Glutamatergic neuron (in vitro differentiated cells): ENCODE measurements around the gene WBP2NL. TPM values are rescaled to one million over a fixed set of nuclear protein-coding genes. Genes with fewer than 3 reads are reported as not detected.

Experiments used
- DNase-seq: peaks from one replicate; pipeline ENCODE4 v3.0.0; 2022
- H3K27ac Mint-ChIP-seq: one replicate; pipeline ENCODE4 v1.8.0; 2020; ENCODE audit warnings: mild to moderate bottlenecking, mixed read lengths, inconsistent platforms; ENCODE audit not compliant: unreplicated experiment
- H3K27me3 Mint-ChIP-seq: one replicate; pipeline ENCODE4 v1.8.0; 2020; ENCODE audit warnings: mild to moderate bottlenecking, moderate library complexity, mixed read lengths, inconsistent platforms; ENCODE audit not compliant: unreplicated experiment
- H3K36me3 Mint-ChIP-seq: one replicate; pipeline ENCODE4 v1.8.0; 2020; ENCODE audit warnings: mild to moderate bottlenecking, mixed read lengths, inconsistent platforms; ENCODE audit not compliant: unreplicated experiment
- H3K4me1 Mint-ChIP-seq: one replicate; pipeline ENCODE4 v1.8.0; 2020; ENCODE audit warnings: mild to moderate bottlenecking, low read depth, mixed read lengths, inconsistent platforms; ENCODE audit not compliant: unreplicated experiment
- H3K4me3 Mint-ChIP-seq: one replicate; pipeline ENCODE4 v1.8.0; 2020; ENCODE audit warnings: mild to moderate bottlenecking, mixed read lengths, inconsistent platforms; ENCODE audit not compliant: unreplicated experiment
- H3K9me3 Mint-ChIP-seq: one replicate; pipeline ENCODE4 v1.8.0; 2020; ENCODE audit warnings: mild to moderate bottlenecking, moderate library complexity, mixed read lengths, inconsistent platforms; ENCODE audit not compliant: unreplicated experiment
- CTCF ChIP-seq: fragments of 200-600 bp; sonication (generic); IDR thresholded peaks from one replicate; pipeline ENCODE4 v1.5.0; 2021; ENCODE audit not compliant: partially characterized antibody, unreplicated experiment
- total RNA-seq: library from RNA; stranded (reverse); fragmentation: NEBNext Ultra II Directional; extraction: Animal tissue kit (Norgen Biotek cat#: 25700); gene quantifications from one replicate; pipeline ENCODE4 v1.2.1, GENCODE V29; 2021; ENCODE audit not compliant: unreplicated experiment

WBP2NL gene
- total RNA-seq, 1 donor from 2014 or later = not detected

GRCh38 chr22:42061041-42061440, 62.5 kb downstream of the WBP2NL start:
- Mint-ChIP-seq H3K9me3 (peaks cover 4% of the 10 kb centered on the region), H3K4me1 (no peaks in the 10 kb centered on the region), H3K36me3 (peaks cover 33% of the 10 kb centered on the region), H3K4me3 (no peak overlapping the region), H3K27ac (no peak overlapping the region), H3K27me3 (no peaks in the 10 kb centered on the region)
- no peak for DNase-seq
- TF ChIP-seq CTCF = no peak

- Mint-ChIP-seq H3K36me3 (peaks cover 21% of the 10 kb centered on the region), H3K4me1 (no peaks in the 10 kb centered on the region), H3K4me3 (no peak overlapping the region), H3K9me3 (peaks cover 3% of the 10 kb centered on the region), H3K27ac (no peak overlapping the region), H3K27me3 (no peaks in the 10 kb centered on the region)
- TF ChIP-seq CTCF = no peak
- no peak for DNase-seq
Measured at GRCh38 chr22:42062506-42063170, 64.0 kb downstream of the WBP2NL start.

GRCh38 chr22:42064629-42065028, 66.0 kb downstream of the WBP2NL start:
- H3K36me3 Mint-ChIP-seq = peaks cover 6% of the 10 kb centered on the region

GRCh38 chr22:42065438-42066125, 67.0 kb downstream of the WBP2NL start:
- H3K27me3 Mint-ChIP-seq = no peaks in the 10 kb centered on the region
- H3K4me3 Mint-ChIP-seq = no peak overlapping the region
- H3K36me3 Mint-ChIP-seq = peaks cover 6% of the 10 kb centered on the region
- DNase-seq = no peak
- no peak for TF ChIP-seq CTCF
- H3K27ac Mint-ChIP-seq = no peak overlapping the region
- H3K9me3 Mint-ChIP-seq = peaks cover 5% of the 10 kb centered on the region
- no peaks in the 10 kb centered on the region for H3K4me1 Mint-ChIP-seq

More at GRCh38 chr22:42064629-42065028, 66.0 kb downstream of the WBP2NL start:
- no peaks in the 10 kb centered on the region for H3K4me1 Mint-ChIP-seq
- DNase-seq = no peak
- H3K9me3 Mint-ChIP-seq = peaks cover 3% of the 10 kb centered on the region
- TF ChIP-seq CTCF = no peak
- no peaks in the 10 kb centered on the region for H3K27me3 Mint-ChIP-seq
- H3K4me3 Mint-ChIP-seq = no peak overlapping the region
- no peak overlapping the region for H3K27ac Mint-ChIP-seq

- no peak for TF ChIP-seq CTCF
- H3K4me1 Mint-ChIP-seq = no peaks in the 10 kb centered on the region
- H3K4me3 Mint-ChIP-seq = no peak overlapping the region
- H3K36me3 Mint-ChIP-seq = peaks cover 6% of the 10 kb centered on the region
- no peak overlapping the region for H3K27ac Mint-ChIP-seq
- no peaks in the 10 kb centered on the region for H3K27me3 Mint-ChIP-seq
- DNase-seq = no peak
- peaks cover 5% of the 10 kb centered on the region for H3K9me3 Mint-ChIP-seq
Measured at GRCh38 chr22:42066126-42066761, 67.7 kb downstream of the WBP2NL start.
